Endothelial cell of umbilical vein (primary cell): Measurements from ENCODE around the gene PAX8. TPM values are rescaled to one million over a fixed set of nuclear protein-coding genes. Genes with fewer than 3 reads are reported as not detected.

Experiments
- BruUV-seq: library from RNA; stranded (reverse); fragments of 400-500 nt; replicated peaks from 2 replicates; lab custom pipeline; 2021; lab: Mats Ljungman, UMichigan
- CTCF ChIA-PET: fragments of 300-600, 350-600 bp; sonication (Branson Sonifier 250); formaldehyde crosslinking; loops from one replicate; lab custom pipeline; 2021; ENCODE audit warnings: antibody characterized with exemption, inconsistent platforms; lab: Charles Lee
- POLR2A ChIA-PET: fragments of 300-600, 350-600 bp; sonication (Branson Sonifier 250); formaldehyde crosslinking; loops from one replicate; lab custom pipeline; 2021; ENCODE audit warnings: antibody characterized with exemption, inconsistent platforms; lab: Charles Lee
- DNase-seq: peaks from one replicate; pipeline ENCODE4 v3.0.0-alpha.2; 2011; ENCODE audit warnings: low read depth, low spot score
- FAIRE-seq: peaks from 2 replicates; lab custom pipeline; 2011; peaks lifted over from hg19 to GRCh38; lab: Jason Lieb, UNC
- H2AFZ ChIP-seq: 2 replicates; pipeline ENCODE4 v1.6.0; 2012; ENCODE audit warnings: low read depth, low read length, control low read depth, inconsistent platforms
- H3K27ac ChIP-seq: 2 replicates; pipeline ENCODE4 v1.5.1; 2011; ENCODE audit warnings: low read depth, mild to moderate bottlenecking, control low read depth, low read length, moderate library complexity; ENCODE audit not compliant: insufficient read depth
- H3K27me3 ChIP-seq, 2 experiments: 2 replicates each; pipeline versions ENCODE4 v1.6.0 to v1.6.1; 2011; ENCODE audit warnings: low read length in 2 of 2, mixed read lengths in 1 of 2; ENCODE audit not compliant: control insufficient read depth in 2 of 2, insufficient read depth in 2 of 2
- H3K36me3 ChIP-seq, 2 experiments: 2 replicates in 1 of 2; 3 replicates in 1 of 2; pipeline ENCODE4 v1.5.1; 2011; ENCODE audit warnings: low read length in 2 of 2, mild to moderate bottlenecking in 1 of 2, moderate library complexity in 1 of 2; ENCODE audit not compliant: control insufficient read depth in 2 of 2, insufficient read depth in 2 of 2; ENCODE audit errors: extremely low read depth in 1 of 2
- H3K4me1 ChIP-seq: 3 replicates; pipeline ENCODE4 v1.5.1; 2011; ENCODE audit warnings: mild to moderate bottlenecking, low read length; ENCODE audit not compliant: control insufficient read depth, insufficient read depth; ENCODE audit errors: extremely low read depth
- H3K4me2 ChIP-seq: 2 replicates; pipeline ENCODE4 v1.6.1; 2011; ENCODE audit warnings: low read length, control low read depth, mixed read lengths; ENCODE audit not compliant: insufficient read depth
- H3K4me3 ChIP-seq, 3 experiments: fragments of 200-600 bp in 1 of 3; sonication (generic), shearing (Covaris generic) in 1 of 3; replicated peaks in 1 of 3; 2 replicates each; pipeline ENCODE4 v1.5.1; 2011 to 2016; ENCODE audit warnings: control low read depth in 3 of 3, low read length in 3 of 3, mild to moderate bottlenecking in 2 of 3, inconsistent platforms in 1 of 3, low read depth in 1 of 3, moderate library complexity in 1 of 3; ENCODE audit not compliant: insufficient read depth in 1 of 3
- H3K79me2 ChIP-seq: 2 replicates; pipeline ENCODE4 v1.6.0; 2012; ENCODE audit warnings: low read length, inconsistent platforms; ENCODE audit not compliant: control insufficient read depth, insufficient read depth
- H3K9ac ChIP-seq: replicated peaks from 2 replicates; pipeline ENCODE3; 2011; ENCODE audit warnings: low read length, control low read depth; ENCODE audit not compliant: insufficient read depth; ENCODE audit errors: extremely low read depth
- H3K9me1 ChIP-seq: replicated peaks from 3 replicates; pipeline ENCODE4 v1.6.0; 2011; ENCODE audit warnings: mild to moderate bottlenecking, low read length; ENCODE audit not compliant: control insufficient read depth, insufficient read depth; ENCODE audit errors: extremely low read depth
- H3K9me3 ChIP-seq: replicated peaks from 2 replicates; pipeline ENCODE4 v1.5.1; 2012; ENCODE audit warnings: low read length, inconsistent platforms; ENCODE audit not compliant: control insufficient read depth, insufficient read depth
- H4K20me1 ChIP-seq: replicated peaks from 2 replicates; pipeline ENCODE3; 2011; ENCODE audit warnings: mild to moderate bottlenecking, low read length; ENCODE audit not compliant: control insufficient read depth, insufficient read depth; ENCODE audit errors: extremely low read depth
- EZH2 ChIP-seq: IDR thresholded peaks from 2 replicates; pipeline ENCODE4 v1.6.1; 2012; ENCODE audit warnings: borderline replicate concordance, low read depth, mild to moderate bottlenecking, moderate library complexity, low read length, inconsistent platforms; ENCODE audit not compliant: severe bottlenecking
- FOS ChIP-seq: IDR thresholded peaks from 2 replicates; pipeline ENCODE4 v1.6.1; 2011; ENCODE audit warnings: mild to moderate bottlenecking, low read length, moderate library complexity, borderline replicate concordance; ENCODE audit not compliant: insufficient read depth
- GATA2 ChIP-seq: IDR thresholded peaks from 2 replicates; pipeline ENCODE4 v1.7.0; 2011; ENCODE audit warnings: low read depth, mild to moderate bottlenecking, moderate library complexity, mixed read lengths, low read length; ENCODE audit not compliant: insufficient read length, insufficient read depth
- JUN ChIP-seq: IDR thresholded peaks from 2 replicates; pipeline ENCODE4 v1.6.1; 2011; ENCODE audit warnings: borderline replicate concordance, low read depth; ENCODE audit not compliant: insufficient read length, insufficient read depth
- MYC ChIP-seq: IDR thresholded peaks from one replicate; pipeline ENCODE4 v1.6.1; 2011; ENCODE audit warnings: mild to moderate bottlenecking, low read depth, low read length
- POLR2A ChIP-seq: IDR thresholded peaks from 2 replicates; pipeline ENCODE4 v1.6.1; 2012; ENCODE audit warnings: low read depth, mild to moderate bottlenecking, control low read depth, low read length
- POLR2AphosphoS5 ChIP-seq: IDR thresholded peaks from 2 replicates; pipeline ENCODE4 v1.6.1; 2012; ENCODE audit warnings: low read depth, mild to moderate bottlenecking, control low read depth, low read length, moderate library complexity; ENCODE audit not compliant: insufficient read depth
- dilution Hi-C: fragments of 300-500 bp; cut with MboI; formaldehyde crosslinking; loops from one replicate; pipeline ENCODE4 v1.15.0; 2019; ENCODE audit warnings: low sequenced_read_pairs; ENCODE audit not compliant: extremely low pct_ligation_motif_present
- intact Hi-C: fragments of 100-400 bp; cut with micrococcal nuclease; formaldehyde crosslinking; loops from one replicate; pipeline ENCODE4 v1.10.0; 2022
- polyA plus RNA-seq, 4 experiments: library from polyadenylated mRNA; depleted of rRNA in 3 of 4; stranded (reverse) in 3 of 4; unstranded in 1 of 4; fragments of >200 nt; gene quantifications; 2 replicates each; pipeline versions ENCODE4 v1.2.1 to v1.2.3, GENCODE V29; 2011 to 2012; ENCODE audit warnings: missing spikeins in 1 of 4
- total RNA-seq: library from RNA; stranded (reverse); gene quantifications from 2 replicates; pipeline ENCODE4 v1.2.3, GENCODE V29; 2021
- TF ChIP-seq, protein P1 (sequence below): IDR thresholded peaks from 2 replicates; pipeline ENCODE4 v1.6.1; 2011; ENCODE audit not compliant: insufficient read depth, insufficient read length
- TF ChIP-seq, protein P2 (sequence below), 2 donors: IDR thresholded peaks; 1 replicate in 1 of 2; 2 replicates in 1 of 2; pipeline ENCODE4 v1.5.1; 2011; ENCODE audit warnings: low read length in 2 of 2, mild to moderate bottlenecking in 2 of 2, moderate library complexity in 2 of 2, control low read depth in 1 of 2, inconsistent platforms in 1 of 2, low read depth in 1 of 2; ENCODE audit not compliant: insufficient read depth in 1 of 2; ENCODE audit errors: extremely low read depth in 1 of 2

PAX8 gene
- total and polyA plus RNA-seq, 2 donors (not counting 3 experiments of a cell fraction or from before 2014, with no cell fraction given), result 0.22 to 0.62 TPM

DNA sequence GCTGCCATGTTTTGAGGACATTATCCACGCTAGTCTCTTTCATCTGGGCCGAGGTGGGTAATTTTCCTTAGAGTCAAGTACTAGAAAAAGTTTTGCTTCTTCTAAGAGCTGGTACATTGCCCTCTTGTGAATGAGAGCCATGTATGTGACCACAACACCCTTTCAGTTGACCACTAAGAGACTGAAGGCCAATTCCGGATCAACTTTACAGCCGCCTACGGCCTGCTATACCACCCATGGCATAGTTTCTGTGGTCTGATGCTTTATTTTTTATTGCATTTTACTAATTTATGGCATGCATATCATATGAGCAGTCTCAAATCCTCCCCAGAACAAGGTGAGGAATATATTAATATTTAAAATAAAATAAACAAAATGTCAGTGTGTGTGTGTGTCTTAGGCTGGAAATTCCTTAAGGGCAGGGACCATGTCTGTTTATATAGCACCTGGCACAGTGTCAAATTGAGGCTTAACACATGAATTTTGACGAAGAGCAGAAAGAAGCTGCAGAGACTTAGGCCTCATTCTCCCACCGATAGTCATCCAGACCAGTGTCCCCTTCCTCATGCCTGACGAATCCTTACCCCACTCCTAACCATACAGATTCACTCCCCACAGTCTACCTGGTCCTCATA is 69.6 kb downstream of the PAX8 start:
- Histone ChIP-seq H3K27me3 (peaks cover 0 to 3% of the 10 kb centered on the region in 2 experiments), H3K27ac (no peak overlapping the region), H4K20me1 (no peaks in the 10 kb centered on the region), H3K9ac (no peak overlapping the region), H3K79me2 (no peaks in the 10 kb centered on the region), H3K4me2 (no peak overlapping the region), H3K4me3 (no peak overlapping the region), H3K9me1 (no peaks in the 10 kb centered on the region), H3K9me3 (no peaks in the 10 kb centered on the region), H2AFZ (no peak overlapping the region), H3K36me3 (no peaks in the 10 kb centered on the region), H3K4me1 (no peaks in the 10 kb centered on the region)
- DNase-seq (no peak), FAIRE-seq (no peak)
- dilution Hi-C loops, result no loop called here
- CTCF ChIA-PET, result no interaction called here
- POLR2A ChIA-PET, result no interaction called here
- TF ChIP-seq, protein P1, sequence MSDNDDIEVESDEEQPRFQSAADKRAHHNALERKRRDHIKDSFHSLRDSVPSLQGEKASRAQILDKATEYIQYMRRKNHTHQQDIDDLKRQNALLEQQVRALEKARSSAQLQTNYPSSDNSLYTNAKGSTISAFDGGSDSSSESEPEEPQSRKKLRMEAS, result no peak
- TF ChIP-seq GATA2 (no peak), EZH2 (no peak), JUN (no peak), POLR2AphosphoS5 (no peak), MYC (no peak), POLR2A (no peak), FOS (no peak)
- TF ChIP-seq, protein P2, sequence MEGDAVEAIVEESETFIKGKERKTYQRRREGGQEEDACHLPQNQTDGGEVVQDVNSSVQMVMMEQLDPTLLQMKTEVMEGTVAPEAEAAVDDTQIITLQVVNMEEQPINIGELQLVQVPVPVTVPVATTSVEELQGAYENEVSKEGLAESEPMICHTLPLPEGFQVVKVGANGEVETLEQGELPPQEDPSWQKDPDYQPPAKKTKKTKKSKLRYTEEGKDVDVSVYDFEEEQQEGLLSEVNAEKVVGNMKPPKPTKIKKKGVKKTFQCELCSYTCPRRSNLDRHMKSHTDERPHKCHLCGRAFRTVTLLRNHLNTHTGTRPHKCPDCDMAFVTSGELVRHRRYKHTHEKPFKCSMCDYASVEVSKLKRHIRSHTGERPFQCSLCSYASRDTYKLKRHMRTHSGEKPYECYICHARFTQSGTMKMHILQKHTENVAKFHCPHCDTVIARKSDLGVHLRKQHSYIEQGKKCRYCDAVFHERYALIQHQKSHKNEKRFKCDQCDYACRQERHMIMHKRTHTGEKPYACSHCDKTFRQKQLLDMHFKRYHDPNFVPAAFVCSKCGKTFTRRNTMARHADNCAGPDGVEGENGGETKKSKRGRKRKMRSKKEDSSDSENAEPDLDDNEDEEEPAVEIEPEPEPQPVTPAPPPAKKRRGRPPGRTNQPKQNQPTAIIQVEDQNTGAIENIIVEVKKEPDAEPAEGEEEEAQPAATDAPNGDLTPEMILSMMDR (IDR thresholded peaks at IDR 0.05; ENCODE audit: extremely low read depth in 1 of 2, insufficient read depth in 1 of 2, low read depth in 1 of 2, low read length in 2 of 2), result no peak
- intact Hi-C loops, result no loop called here
- no TSS peak for BruUV-seq
